Endothelial cell of umbilical vein (primary cell): ENCODE measurements around the gene HFE. TPM values are rescaled to one million over a fixed set of nuclear protein-coding genes. Genes with fewer than 3 reads are reported as not detected.

ENCODE experiments used
- BruUV-seq: library from RNA; stranded (reverse); fragments of 400-500 nt; replicated peaks from 2 replicates; lab custom pipeline; 2021; lab: Mats Ljungman, UMichigan
- CTCF ChIA-PET: fragments of 300-600, 350-600 bp; sonication (Branson Sonifier 250); formaldehyde crosslinking; loops from one replicate; lab custom pipeline; 2021; ENCODE audit warnings: antibody characterized with exemption, inconsistent platforms; lab: Charles Lee
- POLR2A ChIA-PET: fragments of 300-600, 350-600 bp; sonication (Branson Sonifier 250); formaldehyde crosslinking; loops from one replicate; lab custom pipeline; 2021; ENCODE audit warnings: antibody characterized with exemption, inconsistent platforms; lab: Charles Lee
- DNase-seq: peaks from one replicate; pipeline ENCODE4 v3.0.0-alpha.2; 2011; ENCODE audit warnings: low read depth, low spot score
- FAIRE-seq: peaks from 2 replicates; lab custom pipeline; 2011; peaks lifted over from hg19 to GRCh38; lab: Jason Lieb, UNC
- H2AFZ ChIP-seq: 2 replicates; pipeline ENCODE4 v1.6.0; 2012; ENCODE audit warnings: low read depth, low read length, control low read depth, inconsistent platforms
- H3K27ac ChIP-seq: 2 replicates; pipeline ENCODE4 v1.5.1; 2011; ENCODE audit warnings: low read depth, mild to moderate bottlenecking, control low read depth, low read length, moderate library complexity; ENCODE audit not compliant: insufficient read depth
- H3K27me3 ChIP-seq, 2 experiments: 2 replicates each; pipeline versions ENCODE4 v1.6.0 to v1.6.1; 2011; ENCODE audit warnings: low read length in 2 of 2, mixed read lengths in 1 of 2; ENCODE audit not compliant: control insufficient read depth in 2 of 2, insufficient read depth in 2 of 2
- H3K36me3 ChIP-seq, 2 experiments: 2 replicates in 1 of 2; 3 replicates in 1 of 2; pipeline ENCODE4 v1.5.1; 2011; ENCODE audit warnings: low read length in 2 of 2, mild to moderate bottlenecking in 1 of 2, moderate library complexity in 1 of 2; ENCODE audit not compliant: control insufficient read depth in 2 of 2, insufficient read depth in 2 of 2; ENCODE audit errors: extremely low read depth in 1 of 2
- H3K4me1 ChIP-seq: 3 replicates; pipeline ENCODE4 v1.5.1; 2011; ENCODE audit warnings: mild to moderate bottlenecking, low read length; ENCODE audit not compliant: control insufficient read depth, insufficient read depth; ENCODE audit errors: extremely low read depth
- H3K4me2 ChIP-seq: 2 replicates; pipeline ENCODE4 v1.6.1; 2011; ENCODE audit warnings: low read length, control low read depth, mixed read lengths; ENCODE audit not compliant: insufficient read depth
- H3K4me3 ChIP-seq, 3 experiments: fragments of 200-600 bp in 1 of 3; sonication (generic), shearing (Covaris generic) in 1 of 3; replicated peaks in 1 of 3; 2 replicates each; pipeline ENCODE4 v1.5.1; 2011 to 2016; ENCODE audit warnings: control low read depth in 3 of 3, low read length in 3 of 3, mild to moderate bottlenecking in 2 of 3, inconsistent platforms in 1 of 3, low read depth in 1 of 3, moderate library complexity in 1 of 3; ENCODE audit not compliant: insufficient read depth in 1 of 3
- H3K79me2 ChIP-seq: 2 replicates; pipeline ENCODE4 v1.6.0; 2012; ENCODE audit warnings: low read length, inconsistent platforms; ENCODE audit not compliant: control insufficient read depth, insufficient read depth
- H3K9ac ChIP-seq: replicated peaks from 2 replicates; pipeline ENCODE3; 2011; ENCODE audit warnings: low read length, control low read depth; ENCODE audit not compliant: insufficient read depth; ENCODE audit errors: extremely low read depth
- H3K9me1 ChIP-seq: replicated peaks from 3 replicates; pipeline ENCODE4 v1.6.0; 2011; ENCODE audit warnings: mild to moderate bottlenecking, low read length; ENCODE audit not compliant: control insufficient read depth, insufficient read depth; ENCODE audit errors: extremely low read depth
- H3K9me3 ChIP-seq: replicated peaks from 2 replicates; pipeline ENCODE4 v1.5.1; 2012; ENCODE audit warnings: low read length, inconsistent platforms; ENCODE audit not compliant: control insufficient read depth, insufficient read depth
- H4K20me1 ChIP-seq: replicated peaks from 2 replicates; pipeline ENCODE3; 2011; ENCODE audit warnings: mild to moderate bottlenecking, low read length; ENCODE audit not compliant: control insufficient read depth, insufficient read depth; ENCODE audit errors: extremely low read depth
- CTCF ChIP-seq, 2 donors: IDR thresholded peaks; 1 replicate in 1 of 2; 2 replicates in 1 of 2; pipeline ENCODE4 v1.5.1; 2011; ENCODE audit warnings: low read length in 2 of 2, mild to moderate bottlenecking in 2 of 2, moderate library complexity in 2 of 2, control low read depth in 1 of 2, inconsistent platforms in 1 of 2, low read depth in 1 of 2; ENCODE audit not compliant: insufficient read depth in 1 of 2; ENCODE audit errors: extremely low read depth in 1 of 2
- EZH2 ChIP-seq: IDR thresholded peaks from 2 replicates; pipeline ENCODE4 v1.6.1; 2012; ENCODE audit warnings: borderline replicate concordance, low read depth, mild to moderate bottlenecking, moderate library complexity, low read length, inconsistent platforms; ENCODE audit not compliant: severe bottlenecking
- FOS ChIP-seq: IDR thresholded peaks from 2 replicates; pipeline ENCODE4 v1.6.1; 2011; ENCODE audit warnings: mild to moderate bottlenecking, low read length, moderate library complexity, borderline replicate concordance; ENCODE audit not compliant: insufficient read depth
- JUN ChIP-seq: IDR thresholded peaks from 2 replicates; pipeline ENCODE4 v1.6.1; 2011; ENCODE audit warnings: borderline replicate concordance, low read depth; ENCODE audit not compliant: insufficient read length, insufficient read depth
- MAX ChIP-seq: IDR thresholded peaks from 2 replicates; pipeline ENCODE4 v1.6.1; 2011; ENCODE audit not compliant: insufficient read depth, insufficient read length
- MYC ChIP-seq: IDR thresholded peaks from one replicate; pipeline ENCODE4 v1.6.1; 2011; ENCODE audit warnings: mild to moderate bottlenecking, low read depth, low read length
- POLR2A ChIP-seq: IDR thresholded peaks from 2 replicates; pipeline ENCODE4 v1.6.1; 2012; ENCODE audit warnings: low read depth, mild to moderate bottlenecking, control low read depth, low read length
- POLR2AphosphoS5 ChIP-seq: IDR thresholded peaks from 2 replicates; pipeline ENCODE4 v1.6.1; 2012; ENCODE audit warnings: low read depth, mild to moderate bottlenecking, control low read depth, low read length, moderate library complexity; ENCODE audit not compliant: insufficient read depth
- dilution Hi-C: fragments of 300-500 bp; cut with MboI; formaldehyde crosslinking; loops from one replicate; pipeline ENCODE4 v1.15.0; 2019; ENCODE audit warnings: low sequenced_read_pairs; ENCODE audit not compliant: extremely low pct_ligation_motif_present
- intact Hi-C: fragments of 100-400 bp; cut with micrococcal nuclease; formaldehyde crosslinking; loops from one replicate; pipeline ENCODE4 v1.10.0; 2022
- polyA plus RNA-seq, 4 experiments: library from polyadenylated mRNA; depleted of rRNA in 3 of 4; stranded (reverse) in 3 of 4; unstranded in 1 of 4; fragments of >200 nt; gene quantifications; 2 replicates each; pipeline versions ENCODE4 v1.2.1 to v1.2.3, GENCODE V29; 2011 to 2012; ENCODE audit warnings: missing spikeins in 1 of 4
- total RNA-seq: library from RNA; stranded (reverse); gene quantifications from 2 replicates; pipeline ENCODE4 v1.2.3, GENCODE V29; 2021

The HFE gene
- total and polyA plus RNA-seq, 2 donors (not counting 3 experiments of a cell fraction or from before 2014, with no cell fraction given), result 6.3 to 8.1 TPM

GRCh38 chr6:26089272-26089671 is 2.0 kb downstream of the HFE start:
- Histone ChIP-seq H3K9me1 (no peaks in the 10 kb centered on the region), H3K36me3 (no peaks in the 10 kb centered on the region), H3K9me3 (no peaks in the 10 kb centered on the region), H3K9ac (no peak overlapping the region), H3K27me3 (peaks cover 0 to 4% of the 10 kb centered on the region in 2 experiments), H2AFZ (no peak overlapping the region), H4K20me1 (no peaks in the 10 kb centered on the region), H3K4me1 (peaks cover 10% of the 10 kb centered on the region), H3K4me3 (no peak overlapping the region), H3K4me2 (no peak overlapping the region), H3K27ac (no peak overlapping the region), H3K79me2 (no peaks in the 10 kb centered on the region)
- dilution Hi-C loops (no loop called here), intact Hi-C loops (no loop called here)
- BruUV-seq, result no TSS peak
- ChIA-PET POLR2A (interaction anchor here (0.7 kb wide), 1 partner anchor 34 kb away, joined by 3 read pairs; a partner anchor contains a TSS), CTCF (no interaction called here)
- FAIRE-seq (no peak), DNase-seq (no peak)
- no peak for TF ChIP-seq JUN
- no peak for TF ChIP-seq MYC
- TF ChIP-seq POLR2AphosphoS5, result no peak
- TF ChIP-seq MAX, result no peak
- TF ChIP-seq POLR2A, result no peak
- no peak for TF ChIP-seq FOS
- no peak for TF ChIP-seq EZH2
- TF ChIP-seq CTCF (IDR thresholded peaks at IDR 0.05; ENCODE audit: extremely low read depth in 1 of 2, insufficient read depth in 1 of 2, low read depth in 1 of 2, low read length in 2 of 2), result no peak
